ENCODE measurements around the gene EFHC2.

GRCh38 chrX:44232081-44232480 is 111.4 kb downstream of the EFHC2 start:
- TF ChIP-seq ZNF274 (IDR thresholded peaks at IDR 0.05; ENCODE audit: low read depth, low read length) (no peak), YY1 (IDR thresholded peaks at IDR 0.05; ENCODE audit: insufficient read depth, insufficient read length) (no peak)
